RWPE2 (cell line): ENCODE data around the gene PTPRK.

ENCODE experiments used
- ATAC-seq: fragments of 200-7000 bp; cut with Tn5 transposase; 3 replicates; pipeline ENCODE4 v1.9.1; 2021; ENCODE audit warnings: low read depth
- DNase-seq: peaks from one replicate; pipeline ENCODE4 v3.0.0-alpha.2; 2020; ENCODE audit warnings: low spot score
- H3K27ac ChIP-seq: fragments of 450-650 bp; 2 replicates; pipeline ENCODE4 v1.5.1; 2017; ENCODE audit warnings: mild to moderate bottlenecking; ENCODE audit not compliant: poor library complexity, severe bottlenecking
- H3K27me3 ChIP-seq: fragments of 250-450 bp; sonication (Bioruptor Pico); 2 replicates; pipeline ENCODE4 v1.5.1; 2021; ENCODE audit warnings: mild to moderate bottlenecking, moderate library complexity; ENCODE audit not compliant: insufficient read depth, poor library complexity, severe bottlenecking
- H3K36me3 ChIP-seq: fragments of 250-450 bp; sonication (Bioruptor Pico); 2 replicates; pipeline ENCODE4 v1.5.1; 2020; ENCODE audit warnings: low read depth, mild to moderate bottlenecking, moderate library complexity
- H3K4me1 ChIP-seq: fragments of 250-450 bp; sonication (Bioruptor Pico); 2 replicates; pipeline ENCODE4 v1.5.1; 2021; ENCODE audit warnings: mild to moderate bottlenecking, moderate library complexity; ENCODE audit not compliant: insufficient read depth, poor library complexity, severe bottlenecking
- H3K4me3 ChIP-seq: fragments of 250-450 bp; sonication (Bioruptor Pico); 2 replicates; pipeline ENCODE4 v1.5.1; 2021; ENCODE audit warnings: mild to moderate bottlenecking, moderate library complexity; ENCODE audit not compliant: severe bottlenecking
- H3K9me3 ChIP-seq: fragments of 250-450 bp; sonication (Bioruptor Pico); 2 replicates; pipeline ENCODE4 v1.5.1; 2021; ENCODE audit warnings: mild to moderate bottlenecking, moderate library complexity; ENCODE audit not compliant: severe bottlenecking
- CTCF ChIP-seq: fragments of 450-650 bp; IDR thresholded peaks from one replicate; pipeline ENCODE4 v1.5.1; 2017; ENCODE audit warnings: mild to moderate bottlenecking, moderate library complexity; ENCODE audit not compliant: poor library complexity, severe bottlenecking

The PTPRK gene

GRCh38 chr6:127966616-127967015 is 553.8 kb downstream of the PTPRK start:
- no peak for ATAC-seq
- no peak for DNase-seq
- no peak overlapping the region for H3K27ac ChIP-seq

GRCh38 chr6:127963495-127963894 is 556.9 kb downstream of the PTPRK start:
- H3K27ac ChIP-seq: no peak overlapping the region
- no peaks in the 10 kb centered on the region for H3K4me1 ChIP-seq
- TF ChIP-seq CTCF: no peak
- H3K36me3 ChIP-seq: peaks cover 5% of the 10 kb centered on the region
- H3K4me3 ChIP-seq: no peak overlapping the region
- peaks cover 2% of the 10 kb centered on the region for H3K9me3 ChIP-seq
- DNase-seq: no peak
- no peaks in the 10 kb centered on the region for H3K27me3 ChIP-seq
- ATAC-seq: no peak

More at GRCh38 chr6:127966616-127967015, 553.8 kb downstream of the PTPRK start:
- Histone ChIP-seq H3K4me1 (peaks cover 3% of the 10 kb centered on the region), H3K27me3 (no peaks in the 10 kb centered on the region), H3K36me3 (peaks cover 28% of the 10 kb centered on the region), H3K9me3 (peaks cover 2% of the 10 kb centered on the region), H3K4me3 (no peak overlapping the region)
- no peak for TF ChIP-seq CTCF

GRCh38 chr6:127959869-127960268 is 560.5 kb downstream of the PTPRK start:
- no peaks in the 10 kb centered on the region for H3K36me3 ChIP-seq
- no peak for TF ChIP-seq CTCF
- ATAC-seq (no peak), DNase-seq (no peak)
- no peak overlapping the region for H3K4me3 ChIP-seq
- H3K9me3 ChIP-seq: no peaks in the 10 kb centered on the region
- H3K27me3 ChIP-seq: no peaks in the 10 kb centered on the region
- no peaks in the 10 kb centered on the region for H3K4me1 ChIP-seq
- no peak overlapping the region for H3K27ac ChIP-seq

- no peak overlapping the region for H3K4me3 ChIP-seq
- DNase-seq: no peak
- no peaks in the 10 kb centered on the region for H3K27me3 ChIP-seq
Measured at GRCh38 chr6:127956956-127957355, 563.4 kb downstream of the PTPRK start.

More at GRCh38 chr6:127956956-127957355, 563.4 kb downstream of the PTPRK start:
- ATAC-seq: no peak
- Histone ChIP-seq H3K9me3 (no peaks in the 10 kb centered on the region), H3K36me3 (no peaks in the 10 kb centered on the region), H3K27ac (no peak overlapping the region), H3K4me1 (no peaks in the 10 kb centered on the region)
- TF ChIP-seq CTCF: no peak
